Peyer's patch (tissue), 4 donors: ENCODE results near the gene NAB1.

Source experiments
- POLR2A ChIP-seq, 2 donors: fragments of 450-650 bp; IDR thresholded peaks; one replicate each; pipeline ENCODE4 v1.5.1; 2017; ENCODE audit warnings: antibody characterized with exemption in 2 of 2, mild to moderate bottlenecking in 2 of 2, moderate library complexity in 2 of 2
- TF ChIP-seq, protein P1 (sequence below), 6 experiments: fragments of 450-650 bp in 4 of 6; fragments of 200-600 bp in 2 of 6; sonication (generic) in 1 of 6; IDR thresholded peaks; one replicate each; pipeline ENCODE4 v1.5.1; 2017 to 2019; ENCODE audit warnings: antibody characterized with exemption in 6 of 6, mild to moderate bottlenecking in 3 of 6, moderate library complexity in 1 of 6

DNA sequence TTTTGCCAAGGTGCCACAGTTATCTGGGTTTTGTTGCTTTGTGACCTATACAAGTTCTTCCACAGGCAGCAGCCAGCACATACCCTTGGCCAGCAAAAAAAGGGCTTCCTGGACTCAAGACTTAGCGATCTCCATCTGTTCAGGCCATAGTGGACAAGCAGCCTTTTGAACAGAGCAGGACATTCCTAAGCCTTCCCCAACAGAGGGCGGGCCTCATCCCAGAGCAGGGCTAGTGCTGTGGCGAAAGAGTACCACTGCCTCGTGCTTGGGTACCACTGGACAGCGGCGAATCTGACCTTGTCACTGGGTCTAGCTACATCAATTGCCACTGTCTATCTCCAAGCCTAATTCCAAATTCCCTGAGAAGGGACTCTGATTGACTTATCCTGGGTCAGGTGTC lies 56.4 kb downstream of the NAB1 start:
- TF ChIP-seq, protein P1, sequence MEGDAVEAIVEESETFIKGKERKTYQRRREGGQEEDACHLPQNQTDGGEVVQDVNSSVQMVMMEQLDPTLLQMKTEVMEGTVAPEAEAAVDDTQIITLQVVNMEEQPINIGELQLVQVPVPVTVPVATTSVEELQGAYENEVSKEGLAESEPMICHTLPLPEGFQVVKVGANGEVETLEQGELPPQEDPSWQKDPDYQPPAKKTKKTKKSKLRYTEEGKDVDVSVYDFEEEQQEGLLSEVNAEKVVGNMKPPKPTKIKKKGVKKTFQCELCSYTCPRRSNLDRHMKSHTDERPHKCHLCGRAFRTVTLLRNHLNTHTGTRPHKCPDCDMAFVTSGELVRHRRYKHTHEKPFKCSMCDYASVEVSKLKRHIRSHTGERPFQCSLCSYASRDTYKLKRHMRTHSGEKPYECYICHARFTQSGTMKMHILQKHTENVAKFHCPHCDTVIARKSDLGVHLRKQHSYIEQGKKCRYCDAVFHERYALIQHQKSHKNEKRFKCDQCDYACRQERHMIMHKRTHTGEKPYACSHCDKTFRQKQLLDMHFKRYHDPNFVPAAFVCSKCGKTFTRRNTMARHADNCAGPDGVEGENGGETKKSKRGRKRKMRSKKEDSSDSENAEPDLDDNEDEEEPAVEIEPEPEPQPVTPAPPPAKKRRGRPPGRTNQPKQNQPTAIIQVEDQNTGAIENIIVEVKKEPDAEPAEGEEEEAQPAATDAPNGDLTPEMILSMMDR (IDR thresholded peaks at IDR 0.05): no peak
- no peak for TF ChIP-seq POLR2A (IDR thresholded peaks at IDR 0.05)
